Activated CD8-positive, alpha-beta T cell treated with anti-CD3 and anti-CD28 coated beads for 36 hours (primary cell): ENCODE data around the gene SMAD2. TPM values are rescaled to one million over a fixed set of nuclear protein-coding genes. Genes with fewer than 3 reads are reported as not detected.
A peak's percentile ranks its signal among the peaks of the same experiment; 100 is the strongest.
"Not testable (repeated sequence)": the region's sequence is repeated elsewhere in the genome, so short reads cannot be mapped to it uniquely, and the experiment has no call there.

Experiments
- ATAC-seq: fragments of 200-7000 bp; cut with Tn5 transposase; one replicate; pipeline ENCODE4 v1.10.0; 2021; ENCODE audit warnings: mild to moderate bottlenecking, moderate library complexity
- CTCF ChIA-PET: fragments of 350-600 bp; sonication (Branson Sonifier 250); formaldehyde crosslinking; loops from one replicate; lab custom pipeline; 2021; ENCODE audit warnings: antibody characterized with exemption; lab: Charles Lee
- POLR2A ChIA-PET: fragments of 350-600 bp; sonication (Branson Sonifier 250); formaldehyde crosslinking; loops from one replicate; lab custom pipeline; 2021; ENCODE audit warnings: antibody characterized with exemption; lab: Charles Lee
- DNase-seq: peaks from one replicate; pipeline ENCODE4 v3.0.0-alpha.2; 2020
- H3K27ac Mint-ChIP-seq: one replicate; pipeline ENCODE4 v1.8.0; 2021; ENCODE audit warnings: mild to moderate bottlenecking, mixed read lengths
- H3K27me3 Mint-ChIP-seq: one replicate; pipeline ENCODE4 v1.8.0; 2021; ENCODE audit warnings: mixed read lengths
- H3K36me3 Mint-ChIP-seq: one replicate; pipeline ENCODE4 v1.8.0; 2021; ENCODE audit warnings: low read depth, mixed read lengths
- H3K4me1 Mint-ChIP-seq: one replicate; pipeline ENCODE4 v1.8.0; 2021; ENCODE audit warnings: low read depth, mixed read lengths
- H3K4me3 Mint-ChIP-seq: one replicate; pipeline ENCODE4 v1.8.0; 2021; ENCODE audit warnings: mild to moderate bottlenecking, moderate library complexity, mixed read lengths
- H3K9me3 Mint-ChIP-seq: one replicate; pipeline ENCODE4 v1.8.0; 2021; ENCODE audit warnings: mixed read lengths
- CTCF ChIP-seq: fragments of 200-600 bp; IDR thresholded peaks from one replicate; pipeline ENCODE4 v1.8.0; 2022; ENCODE audit warnings: antibody characterized with exemption, mild to moderate bottlenecking
- intact Hi-C: fragments of 100-400 bp; cut with micrococcal nuclease; formaldehyde crosslinking; loops from one replicate; pipeline ENCODE4 v1.10.0; 2022
- total RNA-seq, 2 experiments: library from RNA; stranded (reverse); gene quantifications; one replicate each; pipeline ENCODE4 v1.2.3, GENCODE V29; 2021

Gene SMAD2
- total RNA-seq, 2 experiments from 2014 or later, result 141 to 142 TPM

GRCh38 chr18:47773931-47774330 lies 156.5 kb downstream of the SMAD2 start:
- H3K9me3 Mint-ChIP-seq, result no peaks in the 10 kb centered on the region
- intact Hi-C loops, result loop anchor here (10.0 kb wide), 1 partner anchor 151 kb away; no protein-coding TSS in a partner anchor
- no peak for ATAC-seq
- ChIA-PET CTCF (interaction anchor here (0.8 to 1.1 kb wide), 2 partner anchors 120 to 223 kb away, joined by 3 to 4 read pairs; no protein-coding TSS in a partner anchor), POLR2A (no interaction called here)
- peaks cover 5% of the 10 kb centered on the region for H3K27me3 Mint-ChIP-seq
- no peaks in the 10 kb centered on the region for H3K36me3 Mint-ChIP-seq
- H3K27ac Mint-ChIP-seq, result no peak overlapping the region
- H3K4me3 Mint-ChIP-seq, result no peak overlapping the region
- no peak for TF ChIP-seq CTCF
- DNase-seq, result no peak
- peaks cover 4% of the 10 kb centered on the region for H3K4me1 Mint-ChIP-seq

GRCh38 chr18:47772374-47773248 lies 157.8 kb downstream of the SMAD2 start:
- peaks cover 3% of the 10 kb centered on the region for H3K27me3 Mint-ChIP-seq
- POLR2A ChIA-PET, result no interaction called here
- peak; percentile 74 for DNase-seq
- no peaks in the 10 kb centered on the region for H3K9me3 Mint-ChIP-seq
- ATAC-seq, result peak; percentile 84
- CTCF ChIA-PET, result interaction anchor here (0.6 to 4.8 kb wide), 36 partner anchors 11 to 692 kb away, joined by 3 to 38 read pairs (median 4); no protein-coding TSS in a partner anchor
- intact Hi-C loops, result loop anchor here (1.0 to 10.0 kb wide), 2 partner anchors 152 to 250 kb away; no protein-coding TSS in a partner anchor
- no peak overlapping the region for H3K27ac Mint-ChIP-seq
- H3K4me3 Mint-ChIP-seq, result no peak overlapping the region
- no peaks in the 10 kb centered on the region for H3K36me3 Mint-ChIP-seq
- H3K4me1 Mint-ChIP-seq, result peaks cover 2% of the 10 kb centered on the region
- peak; percentile 84 for TF ChIP-seq CTCF

GRCh38 chr18:47771922-47772321 lies 158.5 kb downstream of the SMAD2 start:
- H3K4me1 Mint-ChIP-seq, result no peaks in the 10 kb centered on the region
- POLR2A ChIA-PET, result no interaction called here
- intact Hi-C loops, result loop anchor here (1.0 to 10.0 kb wide), 2 partner anchors 153 to 250 kb away; no protein-coding TSS in a partner anchor
- H3K27ac Mint-ChIP-seq, result no peak overlapping the region
- no peak for DNase-seq
- TF ChIP-seq CTCF, result no peak
- peaks cover 3% of the 10 kb centered on the region for H3K27me3 Mint-ChIP-seq
- ATAC-seq, result no peak
- H3K4me3 Mint-ChIP-seq, result no peak overlapping the region
- CTCF ChIA-PET, result interaction anchor here (0.8 to 4.8 kb wide), 21 partner anchors 10 to 692 kb away, joined by 3 to 38 read pairs (median 5); no protein-coding TSS in a partner anchor
- H3K36me3 Mint-ChIP-seq, result no peaks in the 10 kb centered on the region
- no peaks in the 10 kb centered on the region for H3K9me3 Mint-ChIP-seq

GRCh38 chr18:47767699-47768098 lies 162.8 kb downstream of the SMAD2 start:
- Mint-ChIP-seq H3K27ac (no peak overlapping the region), H3K36me3 (no peaks in the 10 kb centered on the region), H3K27me3 (peaks cover 4% of the 10 kb centered on the region), H3K4me1 (no peaks in the 10 kb centered on the region), H3K9me3 (no peaks in the 10 kb centered on the region), H3K4me3 (no peak overlapping the region)
- intact Hi-C loops, result no loop called here
- ChIA-PET POLR2A (interaction anchor here (0.6 to 0.7 kb wide), 2 partner anchors 81 to 223 kb away, joined by 3 to 4 read pairs; no protein-coding TSS in a partner anchor), CTCF (interaction anchor here (0.5 to 1.0 kb wide), 2 partner anchors 12 to 223 kb away, joined by 3 read pairs; no protein-coding TSS in a partner anchor)
- ATAC-seq (no peak), DNase-seq (no peak)
- no peak for TF ChIP-seq CTCF

GRCh38 chr18:47767198-47767597 lies 163.3 kb downstream of the SMAD2 start:
- CTCF ChIA-PET, result interaction anchor here (1.0 kb wide), 1 partner anchor 12 kb away, joined by 3 read pairs; no protein-coding TSS in a partner anchor
- H3K36me3 Mint-ChIP-seq, ATAC-seq, DNase-seq, H3K4me1 Mint-ChIP-seq, H3K9me3 Mint-ChIP-seq, H3K27ac Mint-ChIP-seq, H3K27me3 Mint-ChIP-seq, H3K4me3 Mint-ChIP-seq, intact Hi-C loops: not testable (repeated sequence)
- POLR2A ChIA-PET, result interaction anchor here (0.7 kb wide), 1 partner anchor 223 kb away, joined by 3 read pairs; no protein-coding TSS in a partner anchor
